Left ventricle myocardium inferior (tissue), 1 donor: ENCODE results near the gene ZNF536. TPM values are rescaled to one million over a fixed set of nuclear protein-coding genes. Genes with fewer than 3 reads are reported as not detected.

ENCODE experiments used
- DNase-seq: peaks from one replicate; pipeline ENCODE4 v3.0.0-alpha.2; 2020
- H3K27ac ChIP-seq: fragments of 200-600 bp; replicated peaks from 2 replicates; pipeline ENCODE4 v1.8.0; 2021
- H3K27me3 ChIP-seq: fragments of 200-600 bp; 2 replicates; pipeline ENCODE4 v1.8.0; 2021; ENCODE audit warnings: low read depth
- H3K36me3 ChIP-seq: fragments of 200-600 bp; 2 replicates; pipeline ENCODE4 v1.8.0; 2021
- H3K4me1 ChIP-seq: fragments of 200-600 bp; 2 replicates; pipeline ENCODE4 v1.8.0; 2021
- H3K4me3 ChIP-seq: fragments of 200-600 bp; 2 replicates; pipeline ENCODE4 v1.8.0; 2021; ENCODE audit warnings: mild to moderate bottlenecking, moderate library complexity
- H3K9me3 ChIP-seq: fragments of 200-600 bp; replicated peaks from 2 replicates; pipeline ENCODE4 v1.8.0; 2021
- intact Hi-C: fragments of 100-400 bp; cut with micrococcal nuclease; formaldehyde crosslinking; loops from one replicate; pipeline ENCODE4 v1.11.0; 2022
- total RNA-seq: library from RNA; stranded (reverse); fragmentation: NEBNext Ultra II Directional; extraction: Animal tissue kit (Norgen Biotek cat#: 25700); gene quantifications from one replicate; pipeline ENCODE4 v1.2.1, GENCODE V29; 2021
- TF ChIP-seq, protein P1 (sequence below): fragments of 200-600 bp; IDR thresholded peaks from 2 replicates; pipeline ENCODE4 v1.8.0; 2021; ENCODE audit warnings: antibody characterized with exemption, mild to moderate bottlenecking, borderline replicate concordance
- donor health status: DM: no; HTN: yes; CAD: no; lungs with severe emphysema.

Gene ZNF536
- total RNA-seq, 1 donor from 2014 or later = 4.0 TPM

DNA sequence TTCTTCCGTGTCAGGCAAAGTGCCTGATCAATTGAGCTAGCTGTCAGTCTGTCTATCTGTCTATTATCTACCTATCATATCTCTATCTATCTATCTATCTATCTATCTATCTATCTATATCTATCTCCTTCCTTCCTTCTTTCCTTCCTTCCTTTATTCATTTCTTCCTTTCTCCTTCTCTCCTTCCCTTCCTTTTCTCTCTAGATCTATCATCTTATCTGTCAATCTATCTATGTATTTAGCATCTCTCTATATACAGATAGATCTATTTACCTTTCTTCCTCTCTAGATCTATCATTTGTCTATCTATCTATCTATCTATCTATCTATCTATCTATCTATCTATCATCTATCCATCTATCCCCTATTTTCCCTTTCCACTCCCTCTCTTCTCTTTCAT lies 5.9 kb upstream of the ZNF536 start:
- Histone ChIP-seq H3K27me3 (peaks cover 82% of the 10 kb centered on the region), H3K4me3 (no peak overlapping the region)
- intact Hi-C loops = no loop called here

DNA sequence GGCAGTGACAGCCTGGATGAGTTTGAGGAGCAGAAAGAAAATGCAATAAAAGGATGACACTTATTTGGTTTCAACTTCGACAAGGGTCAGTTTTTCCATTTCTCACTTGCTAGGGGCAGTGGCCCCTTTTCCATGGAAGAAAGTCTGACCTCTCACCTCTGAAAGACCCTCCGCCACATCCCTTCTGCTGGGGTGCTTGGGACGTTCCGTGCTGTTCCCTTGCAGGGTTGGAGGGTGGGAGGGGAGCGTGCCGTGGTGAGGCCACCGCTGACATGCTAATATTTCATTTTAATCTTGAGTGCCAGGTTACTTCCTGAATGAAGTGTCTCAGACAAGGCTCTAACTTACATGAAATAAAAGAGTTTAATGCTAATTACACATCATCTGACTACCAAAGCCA lies 5.2 kb upstream of the ZNF536 start:
- H3K27ac ChIP-seq = no peak overlapping the region
- no peak for DNase-seq
- no peaks in the 10 kb centered on the region for H3K9me3 ChIP-seq
- no peak overlapping the region for H3K4me3 ChIP-seq
- H3K27me3 ChIP-seq = peaks cover 88% of the 10 kb centered on the region
- no peaks in the 10 kb centered on the region for H3K4me1 ChIP-seq
- intact Hi-C loops = no loop called here
- H3K36me3 ChIP-seq = no peaks in the 10 kb centered on the region
- TF ChIP-seq, protein P1, sequence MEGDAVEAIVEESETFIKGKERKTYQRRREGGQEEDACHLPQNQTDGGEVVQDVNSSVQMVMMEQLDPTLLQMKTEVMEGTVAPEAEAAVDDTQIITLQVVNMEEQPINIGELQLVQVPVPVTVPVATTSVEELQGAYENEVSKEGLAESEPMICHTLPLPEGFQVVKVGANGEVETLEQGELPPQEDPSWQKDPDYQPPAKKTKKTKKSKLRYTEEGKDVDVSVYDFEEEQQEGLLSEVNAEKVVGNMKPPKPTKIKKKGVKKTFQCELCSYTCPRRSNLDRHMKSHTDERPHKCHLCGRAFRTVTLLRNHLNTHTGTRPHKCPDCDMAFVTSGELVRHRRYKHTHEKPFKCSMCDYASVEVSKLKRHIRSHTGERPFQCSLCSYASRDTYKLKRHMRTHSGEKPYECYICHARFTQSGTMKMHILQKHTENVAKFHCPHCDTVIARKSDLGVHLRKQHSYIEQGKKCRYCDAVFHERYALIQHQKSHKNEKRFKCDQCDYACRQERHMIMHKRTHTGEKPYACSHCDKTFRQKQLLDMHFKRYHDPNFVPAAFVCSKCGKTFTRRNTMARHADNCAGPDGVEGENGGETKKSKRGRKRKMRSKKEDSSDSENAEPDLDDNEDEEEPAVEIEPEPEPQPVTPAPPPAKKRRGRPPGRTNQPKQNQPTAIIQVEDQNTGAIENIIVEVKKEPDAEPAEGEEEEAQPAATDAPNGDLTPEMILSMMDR = no peak

More for the DNA sequence above, 5.9 kb upstream of the ZNF536 start:
- no peak overlapping the region for H3K27ac ChIP-seq
- TF ChIP-seq, protein P1 = no peak
- H3K4me1 ChIP-seq = no peaks in the 10 kb centered on the region
- no peaks in the 10 kb centered on the region for H3K9me3 ChIP-seq
- H3K36me3 ChIP-seq = no peaks in the 10 kb centered on the region
- DNase-seq = no peak

DNA sequence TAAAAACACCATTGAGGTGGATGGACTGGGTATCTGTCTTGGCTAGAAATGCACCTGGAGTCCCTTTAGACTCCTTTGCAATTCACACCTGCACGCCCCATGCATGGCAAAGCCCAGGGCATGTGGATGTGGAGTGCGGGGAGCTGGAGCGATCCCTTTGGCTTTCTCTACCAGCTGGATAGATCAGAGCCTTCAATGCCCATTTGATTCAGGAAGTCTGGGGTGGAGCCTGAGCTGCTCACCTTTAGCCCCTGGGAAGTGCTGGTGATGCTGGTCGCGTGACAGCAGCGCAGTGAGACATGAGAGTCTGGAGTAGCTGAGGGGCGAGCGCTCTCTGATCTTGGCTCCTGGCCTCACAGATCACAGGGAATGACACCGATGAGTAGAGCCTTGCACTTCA lies 4.8 kb upstream of the ZNF536 start:
- intact Hi-C loops = no loop called here
- Histone ChIP-seq H3K4me3 (no peak overlapping the region), H3K27me3 (peaks cover 88% of the 10 kb centered on the region), H3K27ac (no peak overlapping the region), H3K9me3 (no peaks in the 10 kb centered on the region), H3K36me3 (no peaks in the 10 kb centered on the region), H3K4me1 (no peaks in the 10 kb centered on the region)
- DNase-seq = no peak
- TF ChIP-seq, protein P1 = no peak

DNA sequence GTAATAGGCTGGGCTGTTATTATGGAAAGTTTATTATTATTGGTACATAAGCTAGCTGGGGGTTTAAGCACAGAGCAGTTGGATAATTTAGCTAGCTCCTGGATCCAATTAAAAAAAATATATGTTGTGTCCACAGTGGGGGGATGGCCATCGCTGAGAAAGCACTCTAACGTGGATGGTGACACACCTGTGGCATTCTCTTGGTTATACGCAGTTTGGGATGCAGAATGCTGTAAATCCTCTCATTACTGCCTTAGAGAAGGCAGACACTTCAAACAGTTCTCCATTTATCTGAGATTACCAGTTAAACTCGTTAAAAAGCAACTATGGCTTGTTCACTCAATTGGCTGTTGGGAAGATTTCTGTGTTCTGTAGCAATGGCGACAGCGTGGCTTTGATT lies 2.4 kb upstream of the ZNF536 start:
- peaks cover 94% of the 10 kb centered on the region for H3K27me3 ChIP-seq
- no peaks in the 10 kb centered on the region for H3K36me3 ChIP-seq
- intact Hi-C loops = no loop called here

DNA sequence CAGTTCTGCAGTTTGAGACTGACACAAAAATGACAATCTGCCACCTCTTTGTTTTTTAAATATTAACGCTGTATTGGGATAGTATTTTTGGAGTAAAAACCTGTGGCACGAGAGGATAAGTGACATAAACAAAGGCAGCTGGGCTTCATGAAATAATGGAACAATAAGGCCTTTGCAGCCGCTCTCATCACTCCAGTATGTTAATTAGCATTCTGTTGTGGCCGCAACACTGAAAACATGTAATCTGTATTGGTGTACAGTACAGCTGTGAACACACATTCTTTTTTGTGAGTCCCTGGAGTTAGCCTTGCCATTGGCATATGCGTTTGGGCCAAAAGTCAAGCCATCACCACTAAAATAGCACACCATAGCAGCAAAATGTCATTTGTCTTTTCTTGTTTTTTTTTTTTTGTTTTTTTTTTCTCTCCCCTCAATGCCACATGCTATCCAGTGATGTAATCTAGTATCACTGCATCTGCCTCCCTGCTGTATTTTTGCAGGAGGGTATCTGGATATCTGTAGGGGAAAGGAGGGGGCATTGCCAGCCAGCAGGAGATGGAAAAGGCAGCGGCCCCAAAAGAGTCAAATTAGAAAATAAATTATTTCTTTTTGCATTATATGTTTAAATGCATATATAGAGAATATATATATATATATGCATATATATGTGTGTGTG lies 885 bp upstream of the ZNF536 start:
- Histone ChIP-seq H3K9me3 (no peaks in the 10 kb centered on the region), H3K4me3 (no peak overlapping the region), H3K4me1 (peaks cover 7% of the 10 kb centered on the region), H3K36me3 (no peaks in the 10 kb centered on the region), H3K27ac (no peak overlapping the region), H3K27me3 (peaks cover 98% of the 10 kb centered on the region)
- DNase-seq = no peak
- TF ChIP-seq, protein P1 = no peak
- intact Hi-C loops = no loop called here

More for the DNA sequence above, 2.4 kb upstream of the ZNF536 start:
- H3K4me1 ChIP-seq = peaks cover 4% of the 10 kb centered on the region
- H3K27ac ChIP-seq = no peak overlapping the region
- no peak overlapping the region for H3K4me3 ChIP-seq
- no peaks in the 10 kb centered on the region for H3K9me3 ChIP-seq
- DNase-seq = no peak
- TF ChIP-seq, protein P1 = no peak
